HCT116 (cell line): Measurements from ENCODE around the gene RAB3GAP1. TPM values are rescaled to one million over a fixed set of nuclear protein-coding genes. Genes with fewer than 3 reads are reported as not detected.

Experiments
- ATAC-seq: fragments of 200-7000 bp; cut with Tn5 transposase; 2 replicates; pipeline ENCODE4 v1.9.1; 2020; ENCODE audit warnings: mild to moderate bottlenecking, moderate library complexity
- BruUV-seq: library from RNA; stranded (reverse); fragments of 400-500 nt; replicated peaks from 2 replicates; lab custom pipeline; 2021; lab: Mats Ljungman, UMichigan
- CTCF ChIA-PET: fragments of 300-600 bp; sonication (Branson Sonifier 250); formaldehyde crosslinking; loops from one replicate; lab custom pipeline; 2021; ENCODE audit warnings: antibody characterized with exemption; lab: Charles Lee
- POLR2A ChIA-PET: fragments of 300-600, 350-600 bp; sonication (Branson Sonifier 250); formaldehyde crosslinking; loops from one replicate; lab custom pipeline; 2021; ENCODE audit warnings: antibody characterized with exemption; lab: Charles Lee
- RAD21 ChIA-PET, 2 experiments: fragments of 300-600 bp; sonication (Branson Sonifier 250); formaldehyde crosslinking; loops; one replicate each; lab custom pipeline; 2023; ENCODE audit warnings: low total read pairs in 2 of 2; ENCODE audit not compliant: uncharacterized antibody in 2 of 2, unreplicated experiment in 2 of 2, low non-redundant PET in 1 of 2; lab: Charles Lee
- DNase-seq: peaks from one replicate; pipeline ENCODE4 v3.0.0-alpha.2; 2010; ENCODE audit warnings: low read depth, low spot score
- H2AFZ ChIP-seq: fragments of 200-600 bp; shearing (Covaris generic), sonication (generic); 2 replicates; pipeline ENCODE4 v1.6.1; 2017; ENCODE audit warnings: low read depth, mixed run types, mixed read lengths, antibody characterized with exemption, low read length; ENCODE audit not compliant: poor library complexity, severe bottlenecking
- H3K27ac ChIP-seq: 2 replicates; pipeline ENCODE4 v1.5.1; 2012; ENCODE audit warnings: low read depth, low read length
- H3K27me3 ChIP-seq: fragments of 200-600 bp; sonication (generic); 2 replicates; pipeline ENCODE4 v1.6.1; 2016; ENCODE audit warnings: mixed run types, low read length, mixed read lengths; ENCODE audit not compliant: insufficient read depth
- H3K36me3 ChIP-seq, 2 experiments: fragments of 200-500 bp in 1 of 2; fragments of 200-600 bp in 1 of 2; sonication (Bioruptor generic) in 1 of 2; sonication (generic) in 1 of 2; 2 replicates each; pipeline versions ENCODE4 v1.5.1 to v1.6.1; 2014 to 2016; ENCODE audit warnings: low read length in 2 of 2, inconsistent platforms in 1 of 2, mixed read lengths in 1 of 2, mixed run types in 1 of 2; ENCODE audit not compliant: insufficient read depth in 2 of 2, control insufficient read depth in 1 of 2
- H3K4me1 ChIP-seq, 2 experiments: fragments of 200-600 bp in 1 of 2; sonication (generic) in 1 of 2; 2 replicates each; pipeline versions ENCODE4 v1.5.1 to v1.6.1; 2012 to 2017; ENCODE audit warnings: low read length in 2 of 2, inconsistent platforms in 1 of 2, mild to moderate bottlenecking in 1 of 2, mixed read lengths in 1 of 2, mixed run types in 1 of 2, moderate library complexity in 1 of 2; ENCODE audit not compliant: insufficient read depth in 2 of 2, control insufficient read depth in 1 of 2
- H3K4me2 ChIP-seq: fragments of 200-600 bp; sonication (generic); 2 replicates; pipeline ENCODE4 v1.6.1; 2017; ENCODE audit warnings: mixed run types, low read length, mixed read lengths
- H3K4me3 ChIP-seq, 2 experiments: fragments of 200-600 bp in 1 of 2; sonication (generic) in 1 of 2; replicated peaks in 1 of 2; 2 replicates each; pipeline ENCODE4 v1.5.1; 2011 to 2016; ENCODE audit warnings: low read length in 2 of 2, control low read depth in 1 of 2, low read depth in 1 of 2, mild to moderate bottlenecking in 1 of 2, mixed read lengths in 1 of 2, mixed run types in 1 of 2
- H3K79me2 ChIP-seq: fragments of 200-600 bp; sonication (generic); 2 replicates; pipeline ENCODE4 v1.6.1; 2017; ENCODE audit warnings: mild to moderate bottlenecking, mixed run types, low read length, moderate library complexity, mixed read lengths; ENCODE audit not compliant: insufficient read depth
- H3K9ac ChIP-seq: fragments of 200-600 bp; sonication (generic); 2 replicates; pipeline ENCODE4 v1.6.1; 2016; ENCODE audit warnings: low read length, mixed read lengths
- H3K9me2 ChIP-seq: fragments of 200-600 bp; sonication (generic), shearing (Covaris generic); 2 replicates; pipeline ENCODE4 v1.6.1; 2017; ENCODE audit warnings: mixed run types, mild to moderate bottlenecking, moderate library complexity; ENCODE audit not compliant: insufficient read depth
- H3K9me3 ChIP-seq, 2 experiments: fragments of 200-500 bp in 1 of 2; fragments of 200-600 bp in 1 of 2; sonication (Bioruptor generic) in 1 of 2; sonication (generic) in 1 of 2; 2 replicates each; pipeline ENCODE4 v1.6.1; 2014 to 2017; ENCODE audit warnings: low read length in 2 of 2, mixed read lengths in 2 of 2, inconsistent platforms in 1 of 2, low read depth in 1 of 2, mild to moderate bottlenecking in 1 of 2, mixed run types in 1 of 2, moderate library complexity in 1 of 2; ENCODE audit not compliant: control insufficient read depth in 1 of 2, insufficient read depth in 1 of 2
- H4K20me1 ChIP-seq: fragments of 200-600 bp; sonication (generic), shearing (Covaris generic); 2 replicates; pipeline ENCODE4 v1.6.1; 2017; ENCODE audit warnings: mixed run types, mild to moderate bottlenecking, moderate library complexity; ENCODE audit not compliant: insufficient read depth
- ATF3 ChIP-seq: IDR thresholded peaks from 2 replicates; pipeline ENCODE4 v1.6.1; 2012
- CBX3 ChIP-seq: IDR thresholded peaks from 2 replicates; pipeline ENCODE4 v1.6.1; 2012; ENCODE audit warnings: low read depth
- CTCF ChIP-seq, 3 experiments: fragments of 200-600 bp in 1 of 3; sonication (generic) in 1 of 3; IDR thresholded peaks in 2 of 3; conservative IDR thresholded peaks in 1 of 3; 2 replicates each; pipeline ENCODE4 v1.5.1; 2012 to 2017; ENCODE audit warnings: low read depth in 2 of 3, low read length in 2 of 3, antibody characterized with exemption in 1 of 3, borderline replicate concordance in 1 of 3, control low read depth in 1 of 3, mild to moderate bottlenecking in 1 of 3, mixed read lengths in 1 of 3, mixed run types in 1 of 3, moderate library complexity in 1 of 3; ENCODE audit not compliant: insufficient read depth in 1 of 3
- EGR1 ChIP-seq: IDR thresholded peaks from 2 replicates; pipeline ENCODE4 v1.6.1; 2012; ENCODE audit warnings: low read depth
- ELF1 ChIP-seq: IDR thresholded peaks from 2 replicates; pipeline ENCODE4 v1.6.1; 2012; ENCODE audit warnings: low read depth, borderline replicate concordance
- EZH2 ChIP-seq: fragments of 200-600 bp; sonication (generic); IDR thresholded peaks from 2 replicates; pipeline ENCODE4 v1.6.1; 2017; ENCODE audit warnings: antibody characterized with exemption, mixed run types
- EZH2phosphoT487 ChIP-seq: fragments of 200-600 bp; IDR thresholded peaks from 2 replicates; pipeline ENCODE4 v1.6.1; 2018; ENCODE audit warnings: antibody characterized with exemption, borderline replicate concordance
- FOSL1 ChIP-seq: IDR thresholded peaks from 2 replicates; pipeline ENCODE4 v1.6.1; 2012; ENCODE audit warnings: low read depth
- JUND ChIP-seq: IDR thresholded peaks from 2 replicates; pipeline ENCODE4 v1.6.1; 2012
- MAX ChIP-seq: IDR thresholded peaks from 2 replicates; pipeline ENCODE4 v1.6.1; 2012
- REST ChIP-seq: IDR thresholded peaks from 2 replicates; pipeline ENCODE4 v1.6.1; 2012; ENCODE audit warnings: low read depth
- SIN3A ChIP-seq: IDR thresholded peaks from 2 replicates; pipeline ENCODE4 v1.6.1; 2012; ENCODE audit warnings: low read depth
- SP1 ChIP-seq: IDR thresholded peaks from 2 replicates; pipeline ENCODE4 v1.6.1; 2012; ENCODE audit warnings: low read depth
- SRF ChIP-seq: IDR thresholded peaks from 2 replicates; pipeline ENCODE4 v1.6.1; 2012; ENCODE audit warnings: low read depth
- TCF7L2 ChIP-seq: IDR thresholded peaks from 2 replicates; pipeline ENCODE4 v1.7.0; 2011; ENCODE audit warnings: borderline replicate concordance, inconsistent platforms; ENCODE audit not compliant: insufficient read depth, insufficient read length; ENCODE audit errors: extremely low read depth
- YY1 ChIP-seq: IDR thresholded peaks from 2 replicates; pipeline ENCODE4 v1.6.1; 2011; ENCODE audit warnings: low read length, low read depth, moderate library complexity, mild to moderate bottlenecking; ENCODE audit not compliant: insufficient replicate concordance; ENCODE audit errors: extremely low read depth
- ZBTB33 ChIP-seq: IDR thresholded peaks from 2 replicates; pipeline ENCODE4 v1.6.1; 2011; ENCODE audit warnings: mild to moderate bottlenecking, low read length, moderate library complexity; ENCODE audit not compliant: insufficient replicate concordance; ENCODE audit errors: extremely low read depth
- ZNF274 ChIP-seq: fragments of 200-500 bp; sonication (Bioruptor generic); IDR thresholded peaks from 2 replicates; pipeline ENCODE4 v1.6.1; 2014; ENCODE audit warnings: mild to moderate bottlenecking, low read depth, low read length, inconsistent platforms
- intact Hi-C: fragments of 100-400 bp; cut with micrococcal nuclease; formaldehyde crosslinking; loops from 2 replicates; pipeline ENCODE4 v1.10.0; 2022
- total RNA-seq: library from RNA; stranded (reverse); gene quantifications from one replicate; pipeline ENCODE4 v1.2.1, GENCODE V29; 2021; ENCODE audit not compliant: unreplicated experiment

Gene RAB3GAP1
- total RNA-seq, 1 experiment from 2014 or later = 38.5 TPM

- ATAC-seq = no peak
- Histone ChIP-seq H4K20me1 (no peaks in the 10 kb centered on the region), H3K27ac (no peak overlapping the region), H3K9me3 (no peaks in the 10 kb centered on the region), H3K4me2 (no peak overlapping the region), H2AFZ (no peak overlapping the region), H3K27me3 (no peaks in the 10 kb centered on the region)
- no peak for DNase-seq
- RAD21 ChIA-PET = no interaction called here
- BruUV-seq = no TSS peak
- TF ChIP-seq ZNF274 = no peak
- no peak for TF ChIP-seq FOSL1
- TF ChIP-seq EZH2 = no peak
- no peak for TF ChIP-seq SRF
- no peak for TF ChIP-seq ZBTB33
- no peak for TF ChIP-seq CBX3
- TF ChIP-seq SP1 = no peak
- TF ChIP-seq TCF7L2 = no peak
- no peak for TF ChIP-seq REST
- no peak for TF ChIP-seq YY1
- no peak for TF ChIP-seq CTCF (IDR thresholded peaks at IDR 0.05 in 2 of 3, conservative IDR thresholded peaks at IDR 0.05 in 1 of 3; ENCODE audit: borderline replicate concordance in 1 of 3, insufficient read depth in 1 of 3, low read depth in 2 of 3, low read length in 2 of 3)
- TF ChIP-seq EZH2phosphoT487 = no peak
- TF ChIP-seq MAX = no peak
- no peak for TF ChIP-seq ELF1
- no peak for TF ChIP-seq JUND
- TF ChIP-seq ATF3 = no peak
- TF ChIP-seq EGR1 = no peak
- TF ChIP-seq SIN3A = no peak
- TF ChIP-seq, all 23 proteins: peak for 0
- intact Hi-C loops = no loop called here
- Histone ChIP-seq H3K9ac (no peak overlapping the region), H3K4me1 (no peaks in the 10 kb centered on the region), H3K4me3 (no peak overlapping the region), H3K79me2 (peaks cover 91% of the 10 kb centered on the region), H3K9me2 (no peaks in the 10 kb centered on the region), H3K36me3 (peaks cover 9 to 17% of the 10 kb centered on the region in 2 experiments; a peak in 3 of 4 replicates)
- CTCF ChIA-PET = no interaction called here
- POLR2A ChIA-PET = no interaction called here
Measured at GRCh38 chr2:135059577-135059976, 7.5 kb downstream of the RAB3GAP1 start.
